ENCODE data around the gene MPP3. TPM values are rescaled to one million over a fixed set of nuclear protein-coding genes. Genes with fewer than 3 reads are reported as not detected.

Gene MPP3
- total and polyA plus RNA-seq, 10 of the 15 experiments (the other 5 are each of a cell fraction or from before 2014, with no cell fraction given) = not detected

- no peak for TF ChIP-seq LARP7 (IDR thresholded peaks at IDR 0.05)
- TF ChIP-seq ETV6 (conservative IDR thresholded peaks at IDR 0.05 in 1 of 2, IDR thresholded peaks at IDR 0.05 in 1 of 2; ENCODE audit: borderline replicate concordance in 1 of 2, low read depth in 1 of 2) = no peak
These were observed 61.5 kb downstream of the MPP3 start (continued) for GRCh38 chr17:43771463-43771862.

- no peak overlapping the region for H3K4me2 ChIP-seq (ENCODE audit: control insufficient read depth, insufficient read depth)
- no peak overlapping the region for H2AFZ ChIP-seq (ENCODE audit: control insufficient read depth, low read depth, low read length)
- ChIA-PET SMC1A (ENCODE audit: uncharacterized antibody, unreplicated experiment) (no interaction called here), RAD21 (ENCODE audit: unreplicated experiment) (no interaction called here), CTCF (interaction anchor here (1.0 kb wide), 1 partner anchor 78 kb away, joined by 3 read pairs; no protein-coding TSS in a partner anchor), POLR2A (no interaction called here)
- DNase-seq (ENCODE audit: low read depth, low spot score) (no peak), ATAC-seq (no peak), FAIRE-seq (no peak)
- no TSS peak for BruUV-seq (replicated peaks)
- intact Hi-C loops (cut with micrococcal nuclease; ENCODE audit: unreplicated experiment) (no loop called here), in situ Hi-C loops (cut with MboI) (no loop called here)
- no peak overlapping the region for H3K27ac ChIP-seq (ENCODE audit: control insufficient read depth, insufficient read depth)
- no peaks in the 10 kb centered on the region for H3K79me2 ChIP-seq (ENCODE audit: control insufficient read depth, insufficient read depth, low read length)
- H3K9me3 ChIP-seq (replicated peaks; ENCODE audit: control insufficient read depth, insufficient read depth, low read length) = no peaks in the 10 kb centered on the region
- no peaks in the 10 kb centered on the region for H4K20me1 ChIP-seq (ENCODE audit: control insufficient read depth, insufficient read depth)
- no peak overlapping the region for H3K9ac ChIP-seq (ENCODE audit: control insufficient read depth, insufficient read depth, low read length)
- WGBS (ENCODE audit: insufficient coverage, insufficient replicate concordance, low lambda C conversion rate, missing lambda C conversion rate) = 100% methylated on average over 2 of the region's 2 CpGs
- TF ChIP-seq TAF1 (IDR thresholded peaks at IDR 0.05; ENCODE audit: borderline replicate concordance, low read depth, low read length) (no peak), ZNF384 (IDR thresholded peaks at IDR 0.05; ENCODE audit: borderline replicate concordance, low read depth, low read length) (no peak), PAX8 (IDR thresholded peaks at IDR 0.05) (no peak), RAD51 (IDR thresholded peaks at IDR 0.05) (no peak), MEF2B (IDR thresholded peaks at IDR 0.05; ENCODE audit: partially characterized antibody, poor library complexity, severe bottlenecking) (no peak), HDAC2 (IDR thresholded peaks at IDR 0.05) (no peak), ZZZ3 (IDR thresholded peaks at IDR 0.05; ENCODE audit: control insufficient read depth, insufficient read length, low read depth) (no peak), TCF12 (IDR thresholded peaks at IDR 0.05; ENCODE audit: low read depth, low read length) (no peak), BCLAF1 (IDR thresholded peaks at IDR 0.05) (no peak)
- no peaks in the 10 kb centered on the region for H3K27me3 ChIP-seq (replicated peaks in 1 of 2; ENCODE audit: control insufficient read depth in 2 of 2, insufficient read depth in 2 of 2, low read length in 1 of 2)
- no peak overlapping the region for H3K4me3 ChIP-seq
- no peaks in the 10 kb centered on the region; a peak in 1 of 4 replicates for H3K36me3 ChIP-seq (ENCODE audit: control insufficient read depth in 2 of 2, insufficient read depth in 2 of 2, low read length in 1 of 2)
- peaks cover 7% of the 10 kb centered on the region for H3K4me1 ChIP-seq (ENCODE audit: control insufficient read depth, insufficient read depth, low read length)
These were observed 62.0 kb downstream of the MPP3 start for GRCh38 chr17:43770957-43771356.

Measured in GM12878 (cell line).